Cerebellar cortex (tissue), 1 donor: ENCODE measurements around the gene GMEB1.
A peak's percentile ranks its signal among the peaks of the same experiment; 100 is the strongest.
"Not testable (repeated sequence)": the region's sequence is repeated elsewhere in the genome, so short reads cannot be mapped to it uniquely, and the experiment has no call there.

Experiments
- DNase-seq: peaks from one replicate; pipeline ENCODE4 v3.0.0-alpha.2; 2015; ENCODE audit warnings: low spot score

GMEB1 gene

GRCh38 chr1:28672971-28673370, 4.4 kb downstream of the GMEB1 start:
- DNase-seq = not testable (repeated sequence)

- no peak for DNase-seq
Observed at GRCh38 chr1:28675924-28676257, 7.3 kb downstream of the GMEB1 start.

GRCh38 chr1:28680151-28680550, 11.6 kb downstream of the GMEB1 start:
- DNase-seq = no peak

- no peak for DNase-seq
Observed at GRCh38 chr1:28682840-28683239, 14.3 kb downstream of the GMEB1 start.

GRCh38 chr1:28684937-28685336, 16.4 kb downstream of the GMEB1 start:
- no peak for DNase-seq

- not testable (repeated sequence) for DNase-seq
Observed at GRCh38 chr1:28691627-28692026, 23.0 kb downstream of the GMEB1 start.

GRCh38 chr1:28703629-28704028, 35.0 kb downstream of the GMEB1 start:
- no peak for DNase-seq

- no peak for DNase-seq
Observed at GRCh38 chr1:28716336-28716735, 47.8 kb downstream of the GMEB1 start.

GRCh38 chr1:28718166-28718565, 49.6 kb downstream of the GMEB1 start:
- no peak for DNase-seq

- DNase-seq = no peak
Observed at GRCh38 chr1:28718586-28719331, 50.2 kb downstream of the GMEB1 start.

- no peak for DNase-seq
Observed at GRCh38 chr1:28719332-28719619, 50.7 kb downstream of the GMEB1 start.

- DNase-seq = no peak
Observed at GRCh38 chr1:28720376-28720775, 51.8 kb downstream of the GMEB1 start.

GRCh38 chr1:28721927-28722326, 53.3 kb downstream of the GMEB1 start:
- not testable (repeated sequence) for DNase-seq

- DNase-seq = not testable (repeated sequence)
Observed at GRCh38 chr1:28725365-28725764, 56.8 kb downstream of the GMEB1 start.

- DNase-seq = no peak
Observed at GRCh38 chr1:28735961-28736449, 67.4 kb downstream of the GMEB1 start.

- peak; percentile 95 for DNase-seq
Observed at GRCh38 chr1:28736450-28737306, 68.1 kb downstream of the GMEB1 start, which contains the start of gene YTHDF2. TSS of gene YTHDF2 (plus strand) at chr1:28736940. CDS start at chr1:28737121, 181 bp downstream.

- DNase-seq = peak; percentile 28
Observed at GRCh38 chr1:28737307-28738132, 68.9 kb downstream of the GMEB1 start.

- DNase-seq = no peak
Observed at GRCh38 chr1:28740118-28740517, 71.5 kb downstream of the GMEB1 start.

- DNase-seq = no peak
Observed at GRCh38 chr1:28744184-28744583, 75.6 kb downstream of the GMEB1 start.

- DNase-seq = no peak
Observed at GRCh38 chr1:28745653-28746173, 77.1 kb downstream of the GMEB1 start.

- no peak for DNase-seq
Observed at GRCh38 chr1:28750330-28750729, 81.7 kb downstream of the GMEB1 start.

GRCh38 chr1:28750771-28751294, 82.2 kb downstream of the GMEB1 start:
- not testable (repeated sequence) for DNase-seq
